BLaER1 (cell line): Measurements from ENCODE around the gene ABHD2.
"Not testable (repeated sequence)": the region's sequence is repeated elsewhere in the genome, so short reads cannot be mapped to it uniquely, and the experiment has no call there.

ENCODE experiments used
- H3K27ac ChIP-seq: shearing (Covaris generic); formaldehyde crosslinking; 2 replicates; pipeline ENCODE4 v1.8.1; 2022
- H3K27me3 ChIP-seq: shearing (Covaris generic); formaldehyde crosslinking; 2 replicates; pipeline ENCODE4 v1.8.1; 2022
- H3K36me3 ChIP-seq: shearing (Covaris generic); formaldehyde crosslinking; 2 replicates; pipeline ENCODE4 v1.8.1; 2022
- H3K4me1 ChIP-seq: shearing (Covaris generic); formaldehyde crosslinking; 2 replicates; pipeline ENCODE4 v1.8.1; 2022
- H3K4me2 ChIP-seq: shearing (Covaris generic); formaldehyde crosslinking; 2 replicates; pipeline ENCODE4 v1.8.1; 2022
- H3K4me3 ChIP-seq: shearing (Covaris generic); formaldehyde crosslinking; 2 replicates; pipeline ENCODE4 v1.8.1; 2022
- H3K9ac ChIP-seq: shearing (Covaris generic); formaldehyde crosslinking; 2 replicates; pipeline ENCODE4 v1.8.1; 2022
- H3K9me3 ChIP-seq: shearing (Covaris generic); formaldehyde crosslinking; 2 replicates; pipeline ENCODE4 v1.8.1; 2022
- H4K20me1 ChIP-seq: shearing (Covaris generic); formaldehyde crosslinking; 2 replicates; pipeline ENCODE4 v1.8.1; 2022
- Cebpa-rat ChIP-seq: shearing (Covaris generic); IDR thresholded peaks from 2 replicates; pipeline ENCODE4 v1.8.1; 2022

Gene ABHD2, protein sequence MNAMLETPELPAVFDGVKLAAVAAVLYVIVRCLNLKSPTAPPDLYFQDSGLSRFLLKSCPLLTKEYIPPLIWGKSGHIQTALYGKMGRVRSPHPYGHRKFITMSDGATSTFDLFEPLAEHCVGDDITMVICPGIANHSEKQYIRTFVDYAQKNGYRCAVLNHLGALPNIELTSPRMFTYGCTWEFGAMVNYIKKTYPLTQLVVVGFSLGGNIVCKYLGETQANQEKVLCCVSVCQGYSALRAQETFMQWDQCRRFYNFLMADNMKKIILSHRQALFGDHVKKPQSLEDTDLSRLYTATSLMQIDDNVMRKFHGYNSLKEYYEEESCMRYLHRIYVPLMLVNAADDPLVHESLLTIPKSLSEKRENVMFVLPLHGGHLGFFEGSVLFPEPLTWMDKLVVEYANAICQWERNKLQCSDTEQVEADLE

DNA sequence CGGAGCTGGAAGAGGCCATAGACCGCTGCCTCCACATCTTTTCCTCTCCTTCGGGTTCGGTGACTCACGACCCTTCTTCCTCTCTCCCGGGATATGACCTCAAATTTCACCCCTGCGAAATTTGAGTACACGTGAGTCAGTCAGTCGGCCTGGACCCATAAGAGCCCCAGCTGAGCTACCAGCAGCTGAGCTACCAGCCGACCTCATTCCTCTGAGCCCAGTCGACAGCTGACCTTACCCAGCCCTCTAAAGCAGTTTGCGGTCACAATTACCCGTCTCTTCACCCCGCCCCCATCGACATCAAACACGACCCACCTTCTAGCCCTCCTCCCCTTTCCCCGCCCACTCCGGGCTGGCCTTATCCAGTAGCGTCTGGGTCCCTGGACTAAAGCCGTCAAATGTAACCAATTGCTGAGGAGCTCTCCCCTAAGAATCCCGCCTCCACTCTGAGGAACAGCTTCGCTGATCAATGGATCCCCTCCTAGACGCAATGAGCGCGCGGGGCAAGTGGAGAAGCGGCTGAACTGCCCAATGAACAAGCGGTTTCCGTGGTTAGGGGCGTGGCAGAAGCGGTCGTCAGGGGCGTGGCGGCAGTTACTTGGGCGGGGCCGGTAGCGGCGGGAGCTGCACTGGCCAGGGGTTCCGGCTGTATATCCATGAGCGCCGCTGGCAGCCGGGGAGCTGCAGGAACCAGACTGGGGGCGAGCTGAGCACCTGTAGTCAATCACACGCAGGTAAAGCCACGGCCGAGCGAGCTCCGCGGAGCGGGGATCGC is at the start of gene ABHD2:
TSS of gene ABHD2 (plus strand) at position 627 of the 775 bp plus-strand sequence. CDS start 27,872 bp downstream, outside the sequence.
- no peak for TF ChIP-seq Cebpa-rat
- peak within 1 kb of the TSS; percentile 92 for H3K4me3 ChIP-seq
- peaks cover 44% of the 10 kb centered on the region for H3K4me1 ChIP-seq
- no peaks in the 10 kb centered on the region for H3K27me3 ChIP-seq
- 0 out of 2 replicates have a peak, but pooled peaks cover 3% of the 10 kb centered on the region for H4K20me1 ChIP-seq
- H3K9me3 ChIP-seq = no peaks in the 10 kb centered on the region
- H3K4me2 ChIP-seq = peak within 1 kb of the TSS; percentile 94
- peak within 1 kb of the TSS; percentile 87 for H3K27ac ChIP-seq
- 0 out of 2 replicates have a peak, but pooled peaks cover 2% of the 10 kb centered on the region for H3K36me3 ChIP-seq
- H3K9ac ChIP-seq = peak within 1 kb of the TSS; percentile 92

DNA sequence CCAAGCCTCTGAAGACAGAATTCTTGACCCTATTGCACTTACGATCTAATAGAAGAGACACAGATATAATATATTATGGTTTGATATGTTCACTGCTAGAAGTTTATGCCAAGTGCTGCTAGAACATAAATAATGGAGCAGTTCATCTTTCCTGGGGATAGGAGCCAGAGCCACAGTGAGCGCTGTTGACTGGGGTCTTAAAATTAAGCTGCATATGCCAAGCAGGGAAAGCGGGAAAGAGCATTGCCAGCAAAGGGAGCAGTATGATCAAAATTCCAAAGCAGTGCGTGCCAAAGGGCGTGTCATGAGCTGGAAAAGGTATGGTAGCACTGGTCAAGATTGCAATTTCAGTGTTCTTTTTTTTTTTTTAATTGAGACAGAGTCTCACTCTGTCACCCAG is 49.1 kb upstream of the ABHD2 start:
- TF ChIP-seq Cebpa-rat = no peak
- Histone ChIP-seq H3K9ac (no peak overlapping the region), H3K4me3 (no peak overlapping the region), H3K4me1 (no peaks in the 10 kb centered on the region), H4K20me1 (no peaks in the 10 kb centered on the region), H3K36me3 (no peaks in the 10 kb centered on the region), H3K4me2 (no peak overlapping the region), H3K27ac (no peak overlapping the region), H3K9me3 (no peaks in the 10 kb centered on the region), H3K27me3 (no peaks in the 10 kb centered on the region)

DNA sequence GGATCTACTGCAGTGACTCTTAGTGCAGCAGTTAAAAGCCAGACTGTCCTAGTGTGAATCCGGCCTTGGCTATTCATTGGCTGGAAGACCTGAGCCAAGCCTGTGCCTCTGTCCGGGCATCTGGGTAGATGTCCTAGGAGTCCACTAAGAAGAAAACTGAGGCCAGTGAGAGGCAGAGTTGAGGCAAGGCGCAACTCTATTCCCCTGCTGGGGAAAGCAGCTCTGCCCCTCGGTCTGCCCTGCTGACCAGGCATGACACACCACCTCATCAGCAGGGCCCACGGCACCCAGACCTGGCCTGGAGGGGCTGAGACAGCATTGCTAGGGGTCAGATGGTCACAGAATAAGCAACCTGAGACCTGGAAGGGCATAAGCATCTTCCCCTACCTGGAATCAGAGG is 46.7 kb upstream of the ABHD2 start:
- H4K20me1 ChIP-seq = no peaks in the 10 kb centered on the region
- no peak for TF ChIP-seq Cebpa-rat
- H3K27me3 ChIP-seq = no peaks in the 10 kb centered on the region
- no peaks in the 10 kb centered on the region for H3K9me3 ChIP-seq
- no peaks in the 10 kb centered on the region for H3K36me3 ChIP-seq
- no peak overlapping the region for H3K4me2 ChIP-seq
- no peak overlapping the region for H3K4me3 ChIP-seq
- no peaks in the 10 kb centered on the region for H3K4me1 ChIP-seq
- H3K27ac ChIP-seq = no peak overlapping the region
- no peak overlapping the region for H3K9ac ChIP-seq

DNA sequence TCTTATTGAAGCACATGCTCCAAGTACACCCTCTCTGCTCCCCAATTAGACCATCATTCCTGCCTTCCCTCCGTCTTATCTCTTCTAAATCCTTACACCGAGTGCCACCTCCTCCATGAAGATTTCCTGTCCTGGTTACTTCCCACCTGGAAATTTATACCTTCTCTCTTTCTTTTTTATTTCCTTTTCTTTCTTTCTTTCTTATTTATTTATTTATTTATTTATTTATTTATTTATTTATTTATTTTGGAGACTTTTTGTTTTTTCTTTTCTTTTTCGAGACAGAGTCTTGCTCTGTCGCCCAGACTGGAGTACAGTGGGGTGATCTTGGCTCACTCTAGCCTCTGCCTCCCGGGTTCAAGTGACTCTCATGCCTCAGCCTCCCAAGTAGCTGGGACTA is 45.9 kb upstream of the ABHD2 start:
- Histone ChIP-seq H3K9ac (no peak overlapping the region), H3K27ac (no peak overlapping the region), H3K27me3 (no peaks in the 10 kb centered on the region), H3K36me3 (no peaks in the 10 kb centered on the region), H4K20me1 (no peaks in the 10 kb centered on the region), H3K4me3 (no peak overlapping the region), H3K4me1 (no peaks in the 10 kb centered on the region), H3K4me2 (no peak overlapping the region), H3K9me3 (no peaks in the 10 kb centered on the region)
- no peak for TF ChIP-seq Cebpa-rat

DNA sequence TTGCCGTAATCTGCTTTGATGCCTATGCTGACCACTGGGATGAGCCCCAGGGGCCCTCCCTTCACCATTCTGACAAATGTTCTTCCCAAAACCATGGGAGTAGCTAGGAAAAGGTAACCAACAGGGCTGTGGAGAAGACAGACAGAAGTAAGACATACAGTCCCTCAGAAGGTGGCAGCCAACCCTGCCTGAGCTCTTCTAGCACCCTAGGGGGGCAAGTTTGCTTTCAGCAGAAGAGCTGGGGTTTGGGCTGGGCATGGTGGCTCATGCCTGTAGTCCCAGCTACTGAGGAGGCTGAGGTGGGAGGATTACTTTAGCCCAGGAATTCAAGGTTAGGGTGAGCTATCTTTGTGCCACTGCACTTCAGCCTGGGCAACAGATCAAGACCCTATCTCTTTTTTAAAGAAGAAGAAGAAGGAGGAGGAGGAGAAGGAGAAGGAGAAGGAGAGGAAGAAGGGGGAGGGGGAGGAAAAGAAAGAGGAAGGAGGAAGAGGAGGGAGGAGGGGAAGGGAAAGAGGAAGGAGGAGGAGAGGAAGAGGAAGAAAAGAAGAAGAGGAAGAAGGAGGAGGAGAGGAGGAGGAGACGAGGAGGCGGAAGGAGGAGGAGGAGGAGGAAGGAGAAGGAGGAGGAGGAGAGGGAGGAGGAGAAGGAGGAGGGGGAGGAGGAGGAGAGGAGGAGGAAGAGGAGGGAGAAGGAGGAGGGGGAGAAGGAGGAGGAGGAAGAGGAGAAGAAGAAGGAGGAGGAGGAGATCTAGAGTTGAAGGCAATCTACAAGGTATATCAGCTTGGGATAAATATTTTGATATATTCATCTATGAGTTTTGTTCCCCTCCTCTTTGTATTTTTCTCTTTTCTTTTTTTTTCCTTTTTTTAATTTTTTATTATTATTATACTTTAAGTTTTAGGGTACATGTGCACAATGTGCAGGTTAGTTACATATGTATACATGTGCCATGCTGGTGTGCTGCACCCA is 44.9 kb upstream of the ABHD2 start:
- Histone ChIP-seq H3K36me3 (no peaks in the 10 kb centered on the region), H3K9ac (no peak overlapping the region), H3K9me3 (no peaks in the 10 kb centered on the region), H3K4me2 (no peak overlapping the region), H3K4me3 (no peak overlapping the region), H3K27me3 (no peaks in the 10 kb centered on the region), H3K4me1 (no peaks in the 10 kb centered on the region), H3K27ac (no peak overlapping the region), H4K20me1 (no peaks in the 10 kb centered on the region)
- no peak for TF ChIP-seq Cebpa-rat

DNA sequence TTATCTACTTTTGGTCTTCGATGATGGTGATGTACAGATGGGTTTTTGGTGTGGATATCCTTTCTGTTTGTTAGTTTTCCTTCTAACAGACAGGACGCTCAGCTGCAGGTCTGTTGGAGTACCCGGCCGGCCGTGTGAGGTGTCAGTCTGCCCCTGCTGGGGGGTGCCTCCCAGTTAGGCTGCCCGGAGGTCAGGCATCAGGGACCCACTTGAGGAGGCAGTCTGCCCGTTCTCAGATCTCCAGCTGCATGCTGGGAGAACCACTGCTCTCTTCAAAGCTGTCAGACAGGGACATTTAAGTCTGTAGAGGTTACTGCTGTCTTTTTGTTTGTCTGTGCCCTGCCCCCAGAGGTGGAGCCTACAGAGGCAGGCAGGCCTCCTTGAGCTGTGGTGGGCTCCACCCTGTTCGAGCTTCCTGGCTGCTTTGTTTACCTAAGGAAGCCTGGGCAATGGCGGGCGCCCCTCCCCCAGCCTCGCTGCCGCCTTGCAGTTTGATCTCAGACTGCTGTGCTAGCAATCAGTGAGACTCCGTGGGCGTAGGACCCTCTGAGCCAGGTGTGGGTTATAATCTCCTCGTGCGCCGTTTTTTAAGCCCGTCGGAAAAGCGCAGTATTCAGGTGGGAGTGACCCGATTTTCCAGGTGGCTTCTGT is 39.1 kb upstream of the ABHD2 start:
- H3K4me2 ChIP-seq = not testable (repeated sequence)

DNA sequence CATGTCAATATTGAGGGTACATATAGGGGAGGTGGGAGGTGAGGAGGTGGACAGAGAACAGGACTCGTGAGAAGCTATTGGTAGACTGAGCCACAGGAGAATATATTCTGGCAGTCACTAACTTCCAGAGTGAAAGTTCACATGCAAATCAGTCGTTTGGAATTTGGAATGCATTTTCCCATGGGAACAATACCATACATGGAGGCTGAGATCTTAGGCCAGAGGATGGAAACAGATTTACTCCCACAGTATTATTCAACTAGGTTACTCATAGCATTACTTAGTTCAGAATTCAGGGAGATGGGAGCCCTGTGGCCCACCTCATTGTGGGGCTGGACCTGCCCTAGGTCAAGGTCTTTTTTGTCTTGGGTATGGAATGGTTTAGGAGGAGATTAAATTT is 36.4 kb upstream of the ABHD2 start:
- H3K9ac ChIP-seq = no peak overlapping the region
- H3K36me3 ChIP-seq = no peaks in the 10 kb centered on the region
- H4K20me1 ChIP-seq = no peaks in the 10 kb centered on the region
- no peak for TF ChIP-seq Cebpa-rat
- H3K4me1 ChIP-seq = no peaks in the 10 kb centered on the region
- no peak overlapping the region for H3K4me3 ChIP-seq
- no peak overlapping the region for H3K27ac ChIP-seq
- no peaks in the 10 kb centered on the region for H3K9me3 ChIP-seq
- H3K27me3 ChIP-seq = no peaks in the 10 kb centered on the region
- no peak overlapping the region for H3K4me2 ChIP-seq

More for the DNA sequence above, 39.1 kb upstream of the ABHD2 start:
- not testable (repeated sequence) for H3K27me3 ChIP-seq, H3K9me3 ChIP-seq, H3K4me1 ChIP-seq, H4K20me1 ChIP-seq, H3K36me3 ChIP-seq, H3K27ac ChIP-seq, H3K4me3 ChIP-seq, H3K9ac ChIP-seq

DNA sequence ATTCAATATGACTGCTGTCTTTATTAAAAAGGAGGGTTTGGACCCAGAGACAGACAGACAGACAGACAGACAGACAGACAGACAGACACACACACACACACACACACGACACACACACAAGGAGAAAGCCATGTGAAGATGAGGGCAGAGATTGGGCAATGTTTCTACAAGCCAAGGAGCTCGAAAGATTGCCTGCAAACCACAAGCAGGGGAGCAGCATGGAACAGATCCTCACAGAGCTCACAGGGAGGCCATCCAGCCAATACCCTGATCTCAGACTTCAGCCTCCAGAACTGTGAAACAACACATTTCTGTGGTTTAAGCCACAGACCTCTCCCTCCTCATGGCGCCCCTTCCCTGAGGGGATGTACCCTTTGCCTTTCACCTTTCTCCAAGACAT is 35.8 kb upstream of the ABHD2 start:
- Histone ChIP-seq H3K27ac (no peak overlapping the region), H3K36me3 (no peaks in the 10 kb centered on the region), H3K4me2 (no peak overlapping the region), H3K9me3 (no peaks in the 10 kb centered on the region), H3K9ac (no peak overlapping the region), H3K4me3 (no peak overlapping the region), H3K4me1 (no peaks in the 10 kb centered on the region), H3K27me3 (no peaks in the 10 kb centered on the region), H4K20me1 (no peaks in the 10 kb centered on the region)
- no peak for TF ChIP-seq Cebpa-rat

DNA sequence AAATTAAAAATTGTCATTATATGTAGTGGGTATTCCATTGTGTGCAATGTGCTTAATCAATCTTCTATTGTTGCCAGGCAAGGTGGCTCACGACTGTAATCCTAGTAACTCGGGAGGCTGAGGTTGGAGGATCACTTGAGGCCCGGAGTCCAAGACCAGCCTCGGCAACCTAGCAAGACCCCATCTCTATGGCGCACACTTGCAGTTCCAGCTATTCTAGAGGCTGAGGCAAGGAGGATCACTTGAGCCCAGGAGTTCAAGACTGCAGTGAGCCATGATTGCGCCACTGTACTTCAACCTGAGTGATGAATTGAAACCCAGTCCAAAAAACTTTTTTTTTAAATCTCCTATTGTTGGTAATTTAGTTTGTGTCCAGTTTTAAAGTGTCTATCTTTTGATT is 33.4 kb upstream of the ABHD2 start:
- Histone ChIP-seq H3K27ac (no peak overlapping the region), H3K4me2 (no peak overlapping the region), H3K4me1 (no peaks in the 10 kb centered on the region), H3K4me3 (no peak overlapping the region), H3K36me3 (no peaks in the 10 kb centered on the region), H4K20me1 (no peaks in the 10 kb centered on the region), H3K9ac (no peak overlapping the region), H3K27me3 (no peaks in the 10 kb centered on the region), H3K9me3 (no peaks in the 10 kb centered on the region)
- TF ChIP-seq Cebpa-rat = no peak
